Fibroblast of pulmonary artery (primary cell): ENCODE results near the gene GALNT12.

ENCODE experiments used
- DNase-seq: peaks from one replicate; pipeline ENCODE4 v3.0.0-alpha.2; 2010; ENCODE audit warnings: low read depth
- H3K4me3 ChIP-seq: replicated peaks from 2 replicates; pipeline ENCODE4 v1.5.1; 2011; ENCODE audit warnings: low read depth, mild to moderate bottlenecking, control low read depth, low read length, moderate library complexity
- TF ChIP-seq, protein P1 (sequence below): IDR thresholded peaks from 2 replicates; pipeline ENCODE4 v1.5.1; 2011; ENCODE audit warnings: mild to moderate bottlenecking, control low read depth, low read length, inconsistent platforms; ENCODE audit errors: missing control alignments

The GALNT12 gene

DNA sequence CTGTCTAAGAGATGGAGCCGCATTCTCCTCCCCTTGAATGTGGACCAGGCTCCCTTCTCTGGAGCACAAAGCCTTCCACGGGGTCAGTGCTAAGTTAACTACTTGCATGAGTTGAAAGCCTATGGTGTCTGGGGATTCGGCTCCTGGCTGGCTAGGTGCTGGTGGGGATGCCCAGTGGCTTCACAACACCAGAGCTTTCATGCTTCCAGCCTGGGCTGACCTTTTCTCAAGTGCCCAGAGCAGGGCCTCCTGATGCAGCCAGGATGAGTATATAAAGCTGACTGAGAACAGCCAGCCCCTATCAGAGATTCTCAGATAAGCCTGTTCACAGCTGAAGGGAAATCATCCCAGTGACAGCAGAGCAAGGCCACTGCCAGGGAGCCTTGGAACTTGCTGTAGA lies 11.8 kb downstream of the GALNT12 start:
- DNase-seq, result no peak
- TF ChIP-seq, protein P1, sequence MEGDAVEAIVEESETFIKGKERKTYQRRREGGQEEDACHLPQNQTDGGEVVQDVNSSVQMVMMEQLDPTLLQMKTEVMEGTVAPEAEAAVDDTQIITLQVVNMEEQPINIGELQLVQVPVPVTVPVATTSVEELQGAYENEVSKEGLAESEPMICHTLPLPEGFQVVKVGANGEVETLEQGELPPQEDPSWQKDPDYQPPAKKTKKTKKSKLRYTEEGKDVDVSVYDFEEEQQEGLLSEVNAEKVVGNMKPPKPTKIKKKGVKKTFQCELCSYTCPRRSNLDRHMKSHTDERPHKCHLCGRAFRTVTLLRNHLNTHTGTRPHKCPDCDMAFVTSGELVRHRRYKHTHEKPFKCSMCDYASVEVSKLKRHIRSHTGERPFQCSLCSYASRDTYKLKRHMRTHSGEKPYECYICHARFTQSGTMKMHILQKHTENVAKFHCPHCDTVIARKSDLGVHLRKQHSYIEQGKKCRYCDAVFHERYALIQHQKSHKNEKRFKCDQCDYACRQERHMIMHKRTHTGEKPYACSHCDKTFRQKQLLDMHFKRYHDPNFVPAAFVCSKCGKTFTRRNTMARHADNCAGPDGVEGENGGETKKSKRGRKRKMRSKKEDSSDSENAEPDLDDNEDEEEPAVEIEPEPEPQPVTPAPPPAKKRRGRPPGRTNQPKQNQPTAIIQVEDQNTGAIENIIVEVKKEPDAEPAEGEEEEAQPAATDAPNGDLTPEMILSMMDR, result no peak
- no peak overlapping the region for H3K4me3 ChIP-seq

DNA sequence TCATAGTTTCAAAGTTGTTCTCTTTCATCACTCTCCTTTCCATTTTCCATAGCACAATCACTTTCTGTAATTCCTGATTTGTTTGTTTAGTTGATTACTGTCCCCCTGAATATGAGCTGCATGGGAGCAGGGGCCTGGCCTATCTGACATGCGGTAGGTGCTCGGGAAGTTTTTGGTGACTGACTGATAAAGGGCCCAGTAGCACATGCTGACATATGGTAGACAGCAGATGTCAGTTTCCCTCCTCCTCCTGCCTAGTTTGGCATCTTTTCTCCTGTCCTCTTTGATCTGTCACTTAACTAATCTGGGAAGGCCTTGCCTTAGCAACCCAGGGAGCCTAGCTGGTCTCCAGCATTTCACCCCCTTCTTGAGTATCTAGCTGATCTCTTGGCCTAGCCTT lies 14.4 kb downstream of the GALNT12 start:
- no peak for DNase-seq
- H3K4me3 ChIP-seq, result no peak overlapping the region
- TF ChIP-seq, protein P1, result no peak

DNA sequence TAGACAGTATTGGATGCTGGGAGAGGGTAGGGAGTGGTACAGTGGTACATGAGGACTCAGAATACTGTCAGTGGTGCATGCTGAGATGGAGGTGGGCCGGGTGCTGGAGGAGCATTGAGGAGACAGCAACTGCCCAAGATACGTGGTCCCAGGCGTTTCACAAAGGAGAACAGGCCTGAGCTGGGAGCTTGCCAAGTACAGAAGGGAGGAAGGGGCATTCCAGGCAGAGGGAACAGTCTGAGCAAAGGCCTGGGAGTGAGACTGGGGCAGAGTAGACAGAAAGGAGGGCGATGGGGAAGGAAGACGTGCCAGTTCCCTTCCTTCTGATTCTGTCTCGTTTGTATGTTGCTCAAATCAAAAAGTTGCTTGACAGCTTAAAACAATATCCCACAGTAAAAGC lies 15.2 kb downstream of the GALNT12 start:
- TF ChIP-seq, protein P1, result no peak
- no peak for DNase-seq
- H3K4me3 ChIP-seq, result no peak overlapping the region

DNA sequence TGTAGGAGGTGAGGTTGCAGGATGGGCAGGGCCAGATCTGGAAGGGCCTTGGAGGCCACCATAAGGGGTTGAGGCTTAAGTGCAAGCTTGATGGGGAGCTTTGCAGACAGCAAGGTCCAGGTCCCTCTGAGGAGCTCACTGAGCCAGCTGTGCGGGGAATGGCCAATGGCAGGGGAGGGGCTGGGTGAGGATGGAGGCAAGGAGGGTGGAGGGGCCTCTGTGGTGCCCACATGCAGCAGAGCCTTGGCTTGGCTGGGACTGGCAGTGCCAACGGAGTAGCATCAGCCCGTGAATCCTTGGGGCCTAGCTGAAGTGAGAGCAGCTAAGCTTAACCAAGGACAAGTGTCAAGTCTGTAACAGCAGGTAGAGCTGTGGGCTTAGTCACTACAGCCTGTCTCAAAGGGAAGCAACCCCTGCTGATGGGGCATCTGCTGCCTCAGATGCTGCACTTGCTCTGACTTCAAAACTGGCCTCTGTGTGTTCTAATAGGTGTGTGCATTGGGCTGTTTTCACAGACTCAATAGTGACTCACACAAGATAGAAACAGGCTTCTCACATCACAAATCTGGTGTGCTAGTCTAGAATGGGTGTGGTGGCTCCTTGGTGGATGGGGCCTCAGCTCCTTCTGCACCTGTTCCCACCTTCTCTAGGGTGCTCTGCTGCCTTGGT lies 16.3 kb downstream of the GALNT12 start:
- TF ChIP-seq, protein P1, result no peak
- H3K4me3 ChIP-seq, result no peak overlapping the region
- DNase-seq, result no peak

DNA sequence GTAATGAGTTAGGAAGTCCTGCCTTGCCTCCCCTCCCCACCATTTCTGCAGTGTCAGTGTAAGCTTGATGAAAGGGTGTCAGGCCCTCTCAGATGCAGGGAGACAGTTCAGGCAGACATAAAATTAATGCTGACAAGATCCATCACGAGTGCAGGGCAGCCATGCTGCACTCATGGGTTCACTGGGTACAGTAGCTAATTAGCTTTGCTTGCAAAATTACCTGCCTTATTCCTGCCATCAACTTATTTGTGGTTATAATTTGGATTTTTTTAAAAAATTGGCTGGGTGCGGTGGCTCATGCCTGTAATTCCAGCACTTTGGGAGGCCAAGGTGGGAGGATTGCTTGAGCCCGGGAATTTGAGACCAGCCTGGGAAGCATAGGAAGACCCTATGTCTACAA lies 17.9 kb downstream of the GALNT12 start:
- no peak for DNase-seq
- TF ChIP-seq, protein P1, result no peak
- no peak overlapping the region for H3K4me3 ChIP-seq

DNA sequence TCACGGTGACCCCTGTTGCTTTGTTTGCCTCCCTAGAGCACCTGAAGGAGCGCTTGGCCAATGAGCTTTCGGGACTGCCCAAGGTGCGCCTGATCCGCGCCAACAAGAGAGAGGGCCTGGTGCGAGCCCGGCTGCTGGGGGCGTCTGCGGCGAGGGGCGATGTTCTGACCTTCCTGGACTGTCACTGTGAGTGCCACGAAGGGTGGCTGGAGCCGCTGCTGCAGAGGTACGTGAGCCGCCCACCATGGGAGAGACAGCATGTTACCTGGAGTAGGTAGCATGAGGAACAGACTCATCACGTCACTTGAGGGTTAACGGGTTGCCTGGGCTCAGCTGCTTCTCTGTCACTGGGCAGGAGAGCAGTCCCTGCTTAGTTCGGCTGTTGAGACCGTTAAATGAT lies 19.2 kb downstream of the GALNT12 start:
- H3K4me3 ChIP-seq, result no peak overlapping the region
- no peak for DNase-seq
- TF ChIP-seq, protein P1, result no peak

DNA sequence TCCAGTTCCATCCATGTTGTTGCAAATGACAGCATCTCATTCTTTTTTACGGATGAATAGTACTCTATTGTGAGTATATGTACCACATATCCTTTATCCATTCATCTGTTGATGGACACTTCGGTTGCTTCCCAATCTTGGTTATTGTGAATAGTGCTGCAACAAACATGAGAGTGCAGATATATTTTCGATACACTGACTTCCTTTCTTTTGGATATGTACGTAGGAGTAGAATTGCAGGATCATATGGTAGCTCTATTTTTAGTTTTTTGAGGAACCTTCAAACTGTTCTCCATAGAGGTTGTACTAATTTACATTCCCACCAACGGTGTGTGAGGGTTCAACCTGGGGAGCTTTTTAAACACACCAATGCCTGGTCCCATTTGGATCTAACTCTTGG lies 22.3 kb downstream of the GALNT12 start:
- H3K4me3 ChIP-seq, result no peak overlapping the region
- TF ChIP-seq, protein P1, result no peak
- no peak for DNase-seq
